GM12873 (cell line): Measurements from ENCODE around the gene ERICH2.

Source experiments
- CTCF ChIP-seq: IDR thresholded peaks from 2 replicates; pipeline ENCODE4 v1.5.1; 2012; ENCODE audit warnings: low read depth, mild to moderate bottlenecking, moderate library complexity, low read length, control low read depth; ENCODE audit not compliant: insufficient read depth; ENCODE audit errors: missing control alignments

Gene ERICH2

GRCh38 chr2:170766693-170767092 is 3.5 kb upstream of the ERICH2 start:
- no peak for TF ChIP-seq CTCF

- TF ChIP-seq CTCF: no peak
Measured at GRCh38 chr2:170770606-170771420, 635 bp downstream of the ERICH2 start.

- TF ChIP-seq CTCF: no peak
Measured at GRCh38 chr2:170771421-170771937, 1.3 kb downstream of the ERICH2 start.

GRCh38 chr2:170772295-170772694 is 2.1 kb downstream of the ERICH2 start:
- no peak for TF ChIP-seq CTCF

- TF ChIP-seq CTCF: no peak
Measured at GRCh38 chr2:170774074-170774473, 3.9 kb downstream of the ERICH2 start.

GRCh38 chr2:170778900-170779299 is 8.7 kb downstream of the ERICH2 start:
- no peak for TF ChIP-seq CTCF

- TF ChIP-seq CTCF: no peak
Measured at GRCh38 chr2:170779304-170779703, 9.1 kb downstream of the ERICH2 start.
